Measurements from ENCODE around the gene PLEKHA8.

PLEKHA8 gene

GRCh38 chr7:30113144-30113543 lies 84.9 kb downstream of the PLEKHA8 start:
- no peak for DNase-seq

GRCh38 chr7:30114536-30115238 lies 86.5 kb downstream of the PLEKHA8 start:
- no peak for DNase-seq

DNA sequence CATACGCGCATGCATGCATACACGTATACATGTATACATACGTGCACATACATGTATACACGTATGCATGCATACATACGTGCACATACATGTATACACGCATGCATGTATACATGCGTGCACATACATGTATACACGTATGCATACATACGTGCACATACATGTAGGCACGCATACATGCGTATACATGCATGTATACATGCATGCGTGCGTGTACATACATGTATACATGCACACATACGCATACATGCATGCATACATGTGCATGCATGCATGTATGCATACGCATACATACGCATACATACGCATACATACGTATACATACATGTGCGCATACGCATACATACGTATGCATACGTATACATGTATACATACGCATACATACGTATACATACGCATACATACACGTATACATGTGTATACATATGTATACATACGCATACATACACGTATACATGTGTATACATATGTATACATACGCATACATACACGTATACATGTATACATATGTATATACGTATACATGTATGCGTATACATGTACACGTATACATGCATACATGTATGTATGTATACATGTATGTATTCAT lies 87.6 kb downstream of the PLEKHA8 start:
- no peak for DNase-seq

GRCh38 chr7:30116771-30117170 lies 88.6 kb downstream of the PLEKHA8 start:
- no peak for DNase-seq

DNA sequence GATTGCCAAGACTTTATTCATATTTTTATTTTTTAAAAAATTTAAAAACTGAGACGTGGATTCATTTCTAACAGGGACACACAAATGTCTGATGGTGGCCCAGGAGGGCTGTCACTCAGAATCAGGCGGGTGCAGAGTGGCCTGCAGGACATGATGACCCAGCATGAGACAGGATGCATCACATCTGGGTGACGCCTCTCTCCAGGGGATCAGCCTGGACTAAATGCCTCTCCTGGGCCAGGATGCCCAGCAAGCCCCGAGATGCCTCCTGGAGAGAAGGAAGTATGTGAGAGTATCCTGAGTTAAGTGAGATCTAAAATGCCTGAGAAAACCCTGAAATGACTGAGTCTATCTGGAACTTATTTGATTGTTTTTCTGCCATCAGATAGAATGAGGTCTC lies 89.7 kb downstream of the PLEKHA8 start:
- DNase-seq, result no peak

GRCh38 chr7:30119890-30120577 lies 91.8 kb downstream of the PLEKHA8 start:
- DNase-seq, result no peak

DNA sequence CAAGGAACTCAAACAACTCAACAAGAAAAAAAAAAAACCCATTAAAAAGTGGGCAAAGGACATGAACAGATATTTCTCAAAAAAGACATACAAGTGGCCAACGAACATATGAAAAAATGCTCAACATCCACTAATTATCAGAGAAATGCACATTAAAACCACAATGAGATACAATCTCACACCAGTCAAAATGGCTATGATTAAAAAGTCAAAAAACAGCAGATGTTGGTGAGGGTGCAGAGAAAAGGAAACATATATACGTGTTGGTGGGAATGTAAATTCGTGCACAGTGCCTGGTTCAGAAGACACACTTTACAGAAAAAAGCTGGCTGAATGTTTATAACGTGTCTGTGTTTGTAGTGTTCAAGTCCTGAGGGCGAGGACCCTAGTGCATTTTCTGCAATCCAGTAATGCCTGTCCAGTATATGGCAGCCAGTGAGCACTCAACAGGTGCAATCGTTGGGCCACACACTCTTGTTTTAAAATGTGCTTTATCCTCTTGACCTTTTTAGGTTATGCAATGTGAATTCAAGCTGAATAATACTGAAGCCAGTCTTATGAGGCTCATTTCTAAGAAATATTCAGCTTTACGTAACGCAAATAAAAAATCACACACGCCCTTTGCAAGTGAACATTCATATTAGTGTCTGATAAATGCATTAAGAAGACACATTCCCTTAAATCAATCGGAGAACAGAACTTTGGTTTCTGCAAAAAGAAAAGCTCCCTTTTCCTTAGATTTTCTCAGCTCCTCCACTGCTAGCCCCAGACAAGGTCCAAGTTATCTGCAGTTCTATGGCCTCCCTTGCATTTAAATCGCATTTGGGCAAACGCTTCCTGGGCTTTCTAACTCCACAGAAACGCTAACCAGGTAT lies 105.8 kb downstream of the PLEKHA8 start:
- DNase-seq, result no peak

DNA sequence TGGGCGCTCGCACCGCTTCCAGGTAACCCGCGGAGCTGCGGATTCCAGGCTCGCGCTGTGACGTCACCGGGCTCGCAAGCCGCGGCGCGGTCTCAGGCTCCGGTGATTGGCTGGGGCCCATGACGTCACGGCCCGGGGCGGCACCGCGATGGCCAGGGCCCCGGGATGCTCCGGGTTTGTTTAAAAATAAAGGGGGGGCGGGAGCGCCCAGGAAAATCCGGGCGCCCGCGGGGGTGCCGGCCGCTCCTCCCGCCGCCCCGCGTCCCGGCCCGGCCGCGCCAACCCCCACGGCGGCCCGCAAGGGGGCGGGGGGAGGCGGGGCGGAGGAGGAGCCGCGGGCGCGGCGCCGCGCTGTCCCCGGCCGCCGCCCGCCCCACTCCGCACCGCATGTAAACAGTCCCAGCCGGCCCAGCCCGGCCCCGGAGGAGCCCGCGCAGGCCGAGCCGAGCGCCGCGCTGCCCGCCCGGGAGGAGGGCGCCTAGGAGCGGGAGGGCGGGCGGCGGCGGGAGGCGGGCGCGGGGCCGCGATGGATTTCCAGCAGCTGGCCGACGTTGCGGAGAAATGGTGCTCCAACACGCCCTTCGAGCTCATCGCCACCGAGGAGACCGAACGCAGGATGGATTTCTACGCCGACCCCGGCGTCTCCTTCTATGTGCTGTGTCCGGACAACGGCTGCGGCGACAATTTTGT lies 106.5 kb downstream of the PLEKHA8 start, which contains the start of gene MTURN:
TSS of gene MTURN (plus strand) at position 376 of the 690 bp plus-strand sequence. CDS start at position 527, 151 bp downstream.
- DNase-seq, result peak; percentile 94

DNA sequence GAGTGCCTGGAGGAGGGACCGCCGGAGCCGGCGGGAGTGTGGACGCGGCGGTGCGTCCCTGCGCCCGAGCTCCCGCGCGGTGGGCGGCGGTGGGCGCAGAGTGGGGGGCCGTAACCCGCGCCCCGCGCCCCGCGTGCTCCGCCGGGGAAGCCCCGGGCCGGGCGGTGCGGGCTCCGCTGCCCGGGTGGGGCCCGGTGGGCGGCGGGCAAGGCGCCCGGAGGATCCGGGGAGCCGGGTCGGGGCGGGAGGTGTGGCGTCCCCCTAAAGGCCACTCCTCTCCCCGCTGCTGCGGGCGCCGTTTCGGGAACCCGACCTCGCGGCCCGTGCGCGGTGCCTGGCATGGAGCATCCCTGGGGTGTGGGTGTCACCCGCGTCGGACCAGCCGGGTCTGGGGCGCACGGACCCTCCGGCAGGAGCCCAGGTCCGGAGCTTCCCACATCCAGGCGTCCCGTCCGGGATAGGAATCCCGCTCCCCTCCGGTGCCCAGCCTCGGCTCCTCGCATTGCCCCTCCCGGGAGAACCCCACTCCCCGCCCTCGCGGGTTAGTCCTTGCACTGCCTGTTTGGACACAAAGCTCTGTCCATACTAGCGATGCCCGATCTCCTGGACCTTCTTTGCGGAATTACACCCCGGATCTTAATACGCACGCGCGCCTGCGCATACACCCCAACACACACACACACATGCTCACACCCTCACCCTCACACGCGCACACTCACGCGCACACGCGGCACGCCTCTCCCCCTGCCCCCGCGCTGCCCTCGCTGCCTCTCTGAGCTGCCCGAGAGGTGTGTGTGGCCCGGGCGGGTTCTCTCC lies 107.3 kb downstream of the PLEKHA8 start:
- DNase-seq, result peak; percentile 72

GRCh38 chr7:30136117-30136731 lies 108.0 kb downstream of the PLEKHA8 start:
- no peak for DNase-seq

- no peak for DNase-seq
Measured at GRCh38 chr7:30136743-30137485, 108.7 kb downstream of the PLEKHA8 start.

DNA sequence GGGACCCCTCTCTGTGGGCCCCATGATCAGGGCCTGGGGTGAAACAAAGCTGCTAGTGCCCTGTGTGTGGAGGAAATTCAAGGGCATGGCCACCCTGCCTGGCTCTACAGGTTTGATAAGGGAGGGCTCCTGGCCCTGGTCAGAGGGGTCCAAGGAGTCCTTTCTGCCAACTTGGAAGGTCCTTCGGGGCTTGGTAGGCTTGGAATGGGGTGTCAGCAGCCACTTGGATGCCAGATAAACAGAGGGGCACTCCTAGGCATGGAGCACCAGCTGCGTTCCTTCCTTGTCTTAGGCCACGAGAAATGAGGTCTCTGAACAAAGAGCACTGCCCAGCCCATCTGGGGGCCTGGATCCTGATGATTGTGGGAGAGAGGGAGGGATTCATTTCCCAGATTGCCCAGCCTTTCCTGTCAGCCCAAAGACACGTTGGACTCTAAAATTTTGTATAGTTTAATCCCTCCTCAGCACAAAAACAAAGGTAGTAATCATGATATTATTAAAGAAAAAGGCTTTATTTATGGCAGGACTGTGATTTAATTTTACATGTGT lies 111.7 kb downstream of the PLEKHA8 start:
- no peak for DNase-seq

- no peak for DNase-seq
Measured at GRCh38 chr7:30140456-30140855, 112.2 kb downstream of the PLEKHA8 start.

GRCh38 chr7:30142710-30143109 lies 114.5 kb downstream of the PLEKHA8 start:
- no peak for DNase-seq

GRCh38 chr7:30143748-30144251 lies 115.6 kb downstream of the PLEKHA8 start:
- no peak for DNase-seq

DNA sequence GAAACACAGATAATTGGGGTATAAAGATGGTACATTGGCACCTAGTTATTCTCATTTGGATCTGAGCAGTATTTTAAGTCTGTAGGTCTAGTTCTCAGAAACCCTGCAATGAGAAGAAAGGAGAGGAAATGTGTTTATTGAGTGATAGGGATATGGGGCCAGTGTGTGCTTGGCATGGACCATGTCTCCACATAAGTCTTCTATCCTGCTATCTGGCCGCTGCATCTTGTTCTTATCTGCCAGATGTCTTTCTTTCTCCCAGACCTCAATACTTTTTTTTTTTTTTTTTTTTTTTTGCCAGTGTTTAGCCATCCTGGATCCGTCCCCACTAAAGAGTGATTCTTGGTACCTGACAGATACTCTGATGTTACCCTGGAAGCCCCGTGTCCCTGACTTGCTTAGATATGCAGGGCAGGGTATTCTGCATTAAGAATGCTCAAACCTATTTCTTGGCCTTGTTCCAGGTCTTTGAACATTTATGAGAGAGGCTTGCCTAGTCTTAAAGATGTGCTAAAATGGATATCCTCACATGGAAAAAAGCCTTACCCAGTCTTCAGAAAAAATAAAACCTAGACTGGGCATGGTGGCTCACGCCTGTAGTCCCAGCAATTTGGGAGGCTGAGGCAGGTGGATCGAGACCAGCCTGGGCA lies 116.6 kb downstream of the PLEKHA8 start:
- DNase-seq, result no peak

DNA sequence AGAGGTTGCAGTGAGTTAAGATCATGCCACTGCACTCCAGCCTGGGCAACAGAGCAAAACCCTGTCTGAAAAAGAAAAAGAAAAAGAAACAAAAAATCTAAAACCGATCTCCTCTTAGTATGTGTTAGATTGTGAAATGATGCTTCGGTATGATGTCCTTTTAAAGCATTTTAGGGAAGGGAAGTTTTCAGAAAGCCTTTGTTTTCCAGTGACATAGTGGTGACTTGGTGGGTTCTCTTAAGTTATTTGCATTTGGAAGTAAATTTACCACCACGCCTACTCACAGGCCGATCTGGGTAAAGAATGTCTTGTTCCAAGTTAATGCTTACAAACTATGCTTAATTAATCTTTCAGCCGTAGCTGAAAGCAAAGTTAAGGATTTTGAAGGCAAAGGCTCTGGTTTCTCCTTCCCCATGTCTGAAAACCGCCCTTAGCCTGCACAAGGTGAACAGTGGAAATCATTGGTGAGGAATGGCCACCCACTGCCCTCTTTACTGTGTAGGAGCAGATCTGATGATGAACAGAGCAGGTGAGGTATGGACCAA lies 117.3 kb downstream of the PLEKHA8 start:
- DNase-seq, result no peak

DNA sequence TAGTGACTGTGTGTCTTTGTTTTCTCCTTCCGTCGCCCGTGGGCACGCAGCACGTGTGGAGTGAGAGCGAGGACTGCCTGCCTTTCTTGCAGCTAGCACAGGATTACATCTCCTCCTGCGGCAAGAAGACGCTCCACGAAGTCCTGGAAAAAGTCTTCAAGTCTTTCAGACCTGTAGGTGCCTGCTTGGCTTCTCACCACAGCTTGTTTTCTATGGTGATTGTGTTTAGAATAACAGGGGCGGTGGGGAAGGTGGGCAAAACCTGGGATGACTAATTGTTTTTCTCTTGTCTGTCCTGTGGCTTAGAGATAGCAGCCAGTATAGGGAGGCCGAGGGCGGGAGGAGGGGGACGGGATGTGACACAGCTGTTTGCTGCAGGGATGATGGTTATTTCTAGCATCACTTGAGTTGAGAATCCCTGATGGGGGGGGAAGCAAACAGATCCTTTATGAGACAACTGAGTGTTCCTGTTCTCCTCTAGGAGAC lies 118.0 kb downstream of the PLEKHA8 start:
- no peak for DNase-seq

DNA sequence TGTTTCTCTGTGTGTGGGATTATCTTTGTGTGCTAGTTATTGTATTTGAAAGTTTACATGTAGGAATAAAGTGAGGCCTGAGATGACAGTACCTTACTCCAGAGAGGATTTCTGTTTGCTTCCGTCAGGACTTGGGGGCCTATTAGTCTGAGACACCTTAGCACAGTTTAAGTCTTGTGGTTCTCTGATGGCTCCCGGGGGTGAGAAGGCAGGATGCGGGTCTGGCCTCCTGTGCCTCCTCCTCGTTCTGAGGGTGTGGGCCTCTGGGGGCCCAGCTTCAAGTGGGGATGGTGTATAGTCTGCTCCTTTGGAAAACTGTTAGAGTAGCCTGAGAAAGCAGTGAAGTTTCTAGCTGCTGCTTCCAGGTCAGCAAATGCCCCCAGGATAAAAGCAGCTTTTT lies 119.0 kb downstream of the PLEKHA8 start:
- no peak for DNase-seq

Data from activated CD8-positive, alpha-beta memory T cell treated with anti-CD3 and anti-CD28 coated beads, Interleukin-2, amount 50 U/mL, for 48 hours (primary cell).